ENCODE data around the gene CSNK1E.

DNA sequence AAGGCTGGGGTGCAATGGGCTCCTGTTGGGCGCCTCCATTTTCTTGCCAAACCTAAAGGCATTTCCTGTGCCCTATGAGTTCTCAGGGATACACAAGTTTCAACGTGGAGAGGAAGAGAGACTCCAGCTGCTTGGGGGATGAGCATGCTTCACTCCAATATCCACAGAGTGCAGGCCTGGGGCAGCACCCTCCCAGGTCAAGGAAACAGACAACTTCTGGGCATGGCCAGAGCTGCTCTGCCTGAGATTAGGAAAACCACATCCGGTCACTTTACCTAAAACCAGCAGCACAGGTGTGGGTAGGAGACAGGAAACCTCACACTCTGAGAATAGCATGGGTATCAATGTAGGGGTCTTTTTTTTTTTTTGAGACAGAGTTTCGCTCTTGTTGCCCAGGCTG is 73.1 kb downstream of the CSNK1E start:
- TF ChIP-seq, protein P1, sequence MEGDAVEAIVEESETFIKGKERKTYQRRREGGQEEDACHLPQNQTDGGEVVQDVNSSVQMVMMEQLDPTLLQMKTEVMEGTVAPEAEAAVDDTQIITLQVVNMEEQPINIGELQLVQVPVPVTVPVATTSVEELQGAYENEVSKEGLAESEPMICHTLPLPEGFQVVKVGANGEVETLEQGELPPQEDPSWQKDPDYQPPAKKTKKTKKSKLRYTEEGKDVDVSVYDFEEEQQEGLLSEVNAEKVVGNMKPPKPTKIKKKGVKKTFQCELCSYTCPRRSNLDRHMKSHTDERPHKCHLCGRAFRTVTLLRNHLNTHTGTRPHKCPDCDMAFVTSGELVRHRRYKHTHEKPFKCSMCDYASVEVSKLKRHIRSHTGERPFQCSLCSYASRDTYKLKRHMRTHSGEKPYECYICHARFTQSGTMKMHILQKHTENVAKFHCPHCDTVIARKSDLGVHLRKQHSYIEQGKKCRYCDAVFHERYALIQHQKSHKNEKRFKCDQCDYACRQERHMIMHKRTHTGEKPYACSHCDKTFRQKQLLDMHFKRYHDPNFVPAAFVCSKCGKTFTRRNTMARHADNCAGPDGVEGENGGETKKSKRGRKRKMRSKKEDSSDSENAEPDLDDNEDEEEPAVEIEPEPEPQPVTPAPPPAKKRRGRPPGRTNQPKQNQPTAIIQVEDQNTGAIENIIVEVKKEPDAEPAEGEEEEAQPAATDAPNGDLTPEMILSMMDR (IDR thresholded peaks at IDR 0.05): no peak
- TF ChIP-seq POLR2A (IDR thresholded peaks at IDR 0.05) (no peak), POLR2AphosphoS5 (IDR thresholded peaks at IDR 0.05) (no peak)
